Measurements from ENCODE around the gene RAD51B.
"Not testable (repeated sequence)": the region's sequence is repeated elsewhere in the genome, so short reads cannot be mapped to it uniquely, and the experiment has no call there.

The RAD51B gene

DNA sequence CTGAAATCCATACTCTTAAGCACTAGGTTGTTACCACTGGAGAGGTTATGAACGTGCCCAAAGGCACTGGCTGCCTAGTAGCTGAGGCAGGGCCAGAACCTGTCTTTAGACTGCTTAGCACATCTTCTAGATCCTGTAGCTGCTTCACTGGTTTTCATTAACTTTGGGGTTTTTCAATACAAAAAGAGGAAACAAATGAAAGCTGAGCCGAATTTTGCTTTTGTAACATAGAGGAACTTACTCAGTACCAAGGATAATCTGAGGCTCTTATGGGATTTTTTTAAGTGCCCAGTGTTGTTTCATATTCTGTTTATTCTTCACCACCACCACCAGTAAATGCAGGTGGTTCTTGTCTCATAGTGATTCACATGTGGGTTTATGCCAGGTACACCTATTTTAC, 396.1 kb downstream of the RAD51B start:
- TF ChIP-seq, protein P1, sequence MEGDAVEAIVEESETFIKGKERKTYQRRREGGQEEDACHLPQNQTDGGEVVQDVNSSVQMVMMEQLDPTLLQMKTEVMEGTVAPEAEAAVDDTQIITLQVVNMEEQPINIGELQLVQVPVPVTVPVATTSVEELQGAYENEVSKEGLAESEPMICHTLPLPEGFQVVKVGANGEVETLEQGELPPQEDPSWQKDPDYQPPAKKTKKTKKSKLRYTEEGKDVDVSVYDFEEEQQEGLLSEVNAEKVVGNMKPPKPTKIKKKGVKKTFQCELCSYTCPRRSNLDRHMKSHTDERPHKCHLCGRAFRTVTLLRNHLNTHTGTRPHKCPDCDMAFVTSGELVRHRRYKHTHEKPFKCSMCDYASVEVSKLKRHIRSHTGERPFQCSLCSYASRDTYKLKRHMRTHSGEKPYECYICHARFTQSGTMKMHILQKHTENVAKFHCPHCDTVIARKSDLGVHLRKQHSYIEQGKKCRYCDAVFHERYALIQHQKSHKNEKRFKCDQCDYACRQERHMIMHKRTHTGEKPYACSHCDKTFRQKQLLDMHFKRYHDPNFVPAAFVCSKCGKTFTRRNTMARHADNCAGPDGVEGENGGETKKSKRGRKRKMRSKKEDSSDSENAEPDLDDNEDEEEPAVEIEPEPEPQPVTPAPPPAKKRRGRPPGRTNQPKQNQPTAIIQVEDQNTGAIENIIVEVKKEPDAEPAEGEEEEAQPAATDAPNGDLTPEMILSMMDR (IDR thresholded peaks at IDR 0.05; ENCODE audit: low read depth, low read length, missing control alignments) = no peak
- no peak for DNase-seq
- in situ Hi-C loops (cut with HindIII; ENCODE audit: low pct_ligation_motif_present, low sequenced_read_pairs) = no loop called here
- H3K27me3 ChIP-seq (replicated peaks) = no peaks in the 10 kb centered on the region
- H3K27ac ChIP-seq = no peak overlapping the region
- H3K4me3 ChIP-seq (ENCODE audit: low read depth, low read length) = no peak overlapping the region
- H3K36me3 ChIP-seq (replicated peaks) = no peaks in the 10 kb centered on the region

DNA sequence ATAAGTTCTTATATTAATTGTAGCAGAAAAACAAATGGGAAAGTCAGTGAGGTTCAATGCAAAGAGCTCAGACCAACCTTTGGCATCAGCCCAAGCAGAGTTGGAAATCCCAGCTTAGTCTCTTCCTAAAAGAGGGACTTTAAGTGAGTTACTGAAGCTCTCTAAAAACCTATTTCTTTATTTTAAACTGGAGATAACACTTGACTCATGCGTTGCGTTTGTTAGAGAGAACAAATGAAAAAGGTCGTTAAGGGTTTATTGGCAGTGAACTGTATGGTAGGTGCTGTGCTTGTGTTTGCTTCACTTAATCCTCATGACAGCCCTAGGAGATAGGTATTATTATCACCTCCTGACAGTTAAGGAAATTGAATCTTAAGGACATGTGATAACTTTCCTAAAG, 396.5 kb downstream of the RAD51B start:
- no peaks in the 10 kb centered on the region for H3K36me3 ChIP-seq (replicated peaks)
- in situ Hi-C loops (cut with HindIII; ENCODE audit: low pct_ligation_motif_present, low sequenced_read_pairs) = no loop called here
- no peak for DNase-seq
- no peaks in the 10 kb centered on the region for H3K27me3 ChIP-seq (replicated peaks)
- TF ChIP-seq, protein P1 (IDR thresholded peaks at IDR 0.05; ENCODE audit: low read depth, low read length, missing control alignments) = no peak
- no peak overlapping the region for H3K4me3 ChIP-seq (ENCODE audit: low read depth, low read length)
- no peak overlapping the region for H3K27ac ChIP-seq

- Histone ChIP-seq H3K36me3 (replicated peaks) (no peaks in the 10 kb centered on the region), H3K27me3 (replicated peaks) (no peaks in the 10 kb centered on the region), H3K27ac (no peak overlapping the region), H3K4me3 (ENCODE audit: low read depth, low read length) (no peak overlapping the region)
- DNase-seq = no peak
- in situ Hi-C loops (cut with HindIII; ENCODE audit: low pct_ligation_motif_present, low sequenced_read_pairs) = no loop called here
- TF ChIP-seq, protein P1 (IDR thresholded peaks at IDR 0.05; ENCODE audit: low read depth, low read length, missing control alignments) = no peak
Observed at GRCh38 chr14:68216957-68217356, 397.4 kb downstream of the RAD51B start.

DNA sequence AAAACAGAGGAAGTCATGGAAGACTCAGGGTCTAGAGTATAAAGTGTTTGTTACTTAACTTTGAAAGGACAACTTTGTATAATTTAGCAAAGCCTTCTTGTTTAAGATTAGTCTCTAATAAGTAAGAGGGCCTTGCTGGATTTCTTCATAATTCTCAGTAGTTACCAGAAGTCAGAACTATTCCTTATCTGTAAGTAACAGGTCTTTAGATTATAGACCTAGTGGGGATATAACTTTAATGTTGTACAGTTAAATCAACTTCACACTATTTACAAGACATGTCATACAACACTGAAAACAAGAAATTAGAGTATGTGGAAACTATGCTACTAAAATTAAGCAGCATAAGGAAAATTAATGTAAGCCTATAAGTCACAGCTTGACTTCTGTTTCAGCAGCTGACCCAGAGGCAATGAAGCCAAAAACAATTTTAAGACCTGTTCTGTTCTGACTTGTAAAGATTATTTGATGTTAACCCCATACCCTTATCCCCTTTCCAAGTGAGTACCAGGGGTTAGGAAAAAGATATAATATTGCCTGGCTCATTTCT, 398.3 kb downstream of the RAD51B start:
- DNase-seq = no peak
- Histone ChIP-seq H3K27ac (no peak overlapping the region), H3K36me3 (replicated peaks) (no peaks in the 10 kb centered on the region), H3K27me3 (replicated peaks) (no peaks in the 10 kb centered on the region), H3K4me3 (ENCODE audit: low read depth, low read length) (no peak overlapping the region)
- in situ Hi-C loops (cut with HindIII; ENCODE audit: low pct_ligation_motif_present, low sequenced_read_pairs) = no loop called here
- TF ChIP-seq, protein P1 (IDR thresholded peaks at IDR 0.05; ENCODE audit: low read depth, low read length, missing control alignments) = no peak

GRCh38 chr14:68219407-68219806, 399.8 kb downstream of the RAD51B start:
- H3K27ac ChIP-seq = no peak overlapping the region
- H3K27me3 ChIP-seq (replicated peaks) = no peaks in the 10 kb centered on the region
- in situ Hi-C loops (cut with HindIII; ENCODE audit: low pct_ligation_motif_present, low sequenced_read_pairs) = no loop called here
- TF ChIP-seq, protein P1 (IDR thresholded peaks at IDR 0.05; ENCODE audit: low read depth, low read length, missing control alignments) = no peak
- no peak for DNase-seq
- no peaks in the 10 kb centered on the region for H3K36me3 ChIP-seq (replicated peaks)
- H3K4me3 ChIP-seq (ENCODE audit: low read depth, low read length) = no peak overlapping the region

GRCh38 chr14:68221046-68221445, 401.5 kb downstream of the RAD51B start:
- in situ Hi-C loops (cut with HindIII; ENCODE audit: low pct_ligation_motif_present, low sequenced_read_pairs); H3K36me3 ChIP-seq (replicated peaks); H3K27ac ChIP-seq; H3K4me3 ChIP-seq (ENCODE audit: low read depth, low read length); H3K27me3 ChIP-seq (replicated peaks); DNase-seq: not testable (repeated sequence)
